Osteoblast (primary cell): ENCODE results near the gene BRICD5. TPM values are rescaled to one million over a fixed set of nuclear protein-coding genes. Genes with fewer than 3 reads are reported as not detected.

Source experiments
- DNase-seq: peaks from one replicate; pipeline ENCODE4 v3.0.0; 2011; ENCODE audit warnings: low spot score, mixed read lengths; ENCODE audit not compliant: insufficient read length; ENCODE audit errors: missing footprints
- H2AFZ ChIP-seq: 2 replicates; pipeline ENCODE4 v1.6.0; 2011; ENCODE audit warnings: mild to moderate bottlenecking, low read length
- H3K27ac ChIP-seq: 2 replicates; pipeline ENCODE4 v1.5.1; 2011; ENCODE audit warnings: mild to moderate bottlenecking, low read depth, low read length, moderate library complexity
- H3K27me3 ChIP-seq: 2 replicates; pipeline ENCODE4 v1.6.0; 2012; ENCODE audit warnings: mild to moderate bottlenecking, control low read depth, inconsistent platforms, low read length, moderate library complexity; ENCODE audit not compliant: insufficient read depth
- H3K36me3 ChIP-seq: 2 replicates; pipeline ENCODE4 v1.5.1; 2011; ENCODE audit warnings: mild to moderate bottlenecking, low read length, control low read depth, moderate library complexity; ENCODE audit not compliant: insufficient read depth
- H3K4me1 ChIP-seq: 2 replicates; pipeline ENCODE4 v1.5.1; 2011; ENCODE audit warnings: mild to moderate bottlenecking, low read length, control low read depth, moderate library complexity; ENCODE audit not compliant: insufficient read depth
- H3K4me2 ChIP-seq: 2 replicates; pipeline ENCODE4 v1.6.0; 2011; ENCODE audit warnings: mild to moderate bottlenecking, low read length; ENCODE audit not compliant: insufficient read depth
- H3K4me3 ChIP-seq: fragments of 200-600 bp; sonication (generic); 3 replicates; pipeline ENCODE4 v1.5.1; 2012; ENCODE audit warnings: mild to moderate bottlenecking, low read length, inconsistent platforms; ENCODE audit not compliant: insufficient read depth
- H3K79me2 ChIP-seq: 2 replicates; pipeline ENCODE4 v1.6.0; 2012; ENCODE audit warnings: mild to moderate bottlenecking, low read length, control low read depth, inconsistent platforms; ENCODE audit not compliant: insufficient read depth
- H3K9me3 ChIP-seq: 2 replicates; pipeline ENCODE4 v1.5.1; 2011; ENCODE audit warnings: low read depth, low read length, control low read depth
- H4K20me1 ChIP-seq: 2 replicates; pipeline ENCODE4 v1.6.0; 2012; ENCODE audit warnings: mild to moderate bottlenecking, low read length, control low read depth; ENCODE audit not compliant: insufficient read depth
- CTCF ChIP-seq: IDR thresholded peaks from 2 replicates; pipeline ENCODE4 v1.5.1; 2011; ENCODE audit warnings: mild to moderate bottlenecking, low read depth, low read length, moderate library complexity; ENCODE audit errors: extremely low read depth
- total RNA-seq: library from RNA; depleted of rRNA; stranded (reverse); fragments of >200 nt; gene quantifications from 2 replicates; pipeline ENCODE4 v1.2.3, GENCODE V29; 2012

BRICD5 gene
- total RNA-seq, 1 donor, result 2.5 TPM

- Histone ChIP-seq H3K4me2 (no peak overlapping the region), H3K36me3 (no peaks in the 10 kb centered on the region), H3K4me3 (no peak overlapping the region), H3K27ac (no peak overlapping the region), H4K20me1 (no peaks in the 10 kb centered on the region), H3K4me1 (no peaks in the 10 kb centered on the region), H3K27me3 (no peaks in the 10 kb centered on the region), H2AFZ (no peak overlapping the region), H3K79me2 (no peaks in the 10 kb centered on the region), H3K9me3 (no peaks in the 10 kb centered on the region)
- no peak for TF ChIP-seq CTCF
- DNase-seq, result no peak
Observed at GRCh38 chr16:2183671-2184070, 27.0 kb downstream of the BRICD5 start.

GRCh38 chr16:2181952-2182351, 28.7 kb downstream of the BRICD5 start:
- Histone ChIP-seq H2AFZ (no peak overlapping the region), H3K27ac (no peak overlapping the region), H3K4me2 (no peak overlapping the region), H4K20me1 (peaks cover 4% of the 10 kb centered on the region), H3K27me3 (no peaks in the 10 kb centered on the region), H3K4me1 (no peaks in the 10 kb centered on the region), H3K9me3 (no peaks in the 10 kb centered on the region), H3K79me2 (no peaks in the 10 kb centered on the region), H3K4me3 (no peak overlapping the region), H3K36me3 (peaks cover 9% of the 10 kb centered on the region)
- no peak for DNase-seq
- no peak for TF ChIP-seq CTCF

- Histone ChIP-seq H2AFZ (no peak overlapping the region), H3K27ac (no peak overlapping the region), H3K4me2 (no peak overlapping the region), H3K4me1 (no peaks in the 10 kb centered on the region), H3K36me3 (peaks cover 14% of the 10 kb centered on the region), H3K4me3 (no peak overlapping the region), H3K27me3 (no peaks in the 10 kb centered on the region), H4K20me1 (peaks cover 4% of the 10 kb centered on the region), H3K9me3 (no peaks in the 10 kb centered on the region), H3K79me2 (no peaks in the 10 kb centered on the region)
- DNase-seq, result no peak
- no peak for TF ChIP-seq CTCF
Observed at GRCh38 chr16:2180962-2181923, 29.4 kb downstream of the BRICD5 start.

GRCh38 chr16:2180461-2180860, 30.2 kb downstream of the BRICD5 start:
- no peaks in the 10 kb centered on the region for H3K4me1 ChIP-seq
- H3K27ac ChIP-seq, result no peak overlapping the region
- H3K4me2 ChIP-seq, result no peak overlapping the region
- H2AFZ ChIP-seq, result no peak overlapping the region
- no peaks in the 10 kb centered on the region for H3K9me3 ChIP-seq
- H3K4me3 ChIP-seq, result no peak overlapping the region
- TF ChIP-seq CTCF, result no peak
- peaks cover 4% of the 10 kb centered on the region for H4K20me1 ChIP-seq
- DNase-seq, result no peak
- H3K27me3 ChIP-seq, result no peaks in the 10 kb centered on the region
- H3K79me2 ChIP-seq, result no peaks in the 10 kb centered on the region
- peaks cover 22% of the 10 kb centered on the region for H3K36me3 ChIP-seq
